Pulmonary artery endothelial cell (primary cell): Measurements from ENCODE around the gene EEFSEC. TPM values are rescaled to one million over a fixed set of nuclear protein-coding genes. Genes with fewer than 3 reads are reported as not detected.

Source experiments
- DNase-seq: peaks from one replicate; pipeline ENCODE4 v3.0.0-alpha.2; 2011; ENCODE audit warnings: low read depth, low spot score
- total RNA-seq: library from RNA; depleted of rRNA; stranded (reverse); fragments of >200 nt; gene quantifications from 2 replicates; pipeline ENCODE4 v1.2.3, GENCODE V29; 2014

The EEFSEC gene
- total RNA-seq, 1 donor from 2014 or later, result 4.5 TPM

DNA sequence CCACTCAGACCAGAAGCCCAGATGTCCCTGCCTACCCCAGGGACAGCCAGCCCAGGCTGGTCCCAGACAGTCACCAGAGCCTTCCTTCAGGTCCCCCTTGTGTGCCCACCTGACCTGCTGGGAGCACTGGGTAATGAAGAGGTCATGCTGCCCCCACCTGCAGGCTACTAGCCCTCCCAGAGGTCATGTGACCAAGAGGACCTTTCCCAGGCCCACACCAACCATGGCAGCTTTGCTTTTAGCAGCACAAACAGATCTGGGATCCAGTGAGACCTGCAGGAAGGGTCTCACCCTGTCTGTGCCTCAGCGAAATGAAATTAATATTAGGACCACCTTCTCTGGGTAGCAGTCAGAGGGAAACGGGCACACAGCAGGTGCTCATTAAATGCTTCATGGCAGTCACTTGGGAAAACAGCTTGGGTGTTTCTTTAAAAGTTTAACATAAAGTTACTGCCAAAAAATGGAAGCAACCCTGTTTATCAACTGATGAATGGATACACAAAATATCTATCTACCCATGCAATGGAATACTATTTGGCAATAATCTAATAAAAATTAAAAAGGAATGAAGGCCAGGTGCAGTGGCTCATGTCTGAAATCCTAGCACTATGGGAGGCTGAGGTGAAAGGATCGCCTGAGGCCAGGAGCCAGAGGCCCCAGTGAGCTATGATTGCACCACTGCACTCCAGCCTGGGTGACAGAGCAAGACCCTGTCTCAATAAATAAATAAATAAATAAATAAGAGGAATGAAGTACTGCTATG is 269.7 kb downstream of the EEFSEC start:
- DNase-seq, result no peak

GRCh38 chr3:128423525-128424147 is 270.4 kb downstream of the EEFSEC start:
- no peak for DNase-seq

- DNase-seq, result no peak
Measured at GRCh38 chr3:128424508-128425069, 271.3 kb downstream of the EEFSEC start.

GRCh38 chr3:128425142-128425845 is 272.0 kb downstream of the EEFSEC start:
- no peak for DNase-seq

DNA sequence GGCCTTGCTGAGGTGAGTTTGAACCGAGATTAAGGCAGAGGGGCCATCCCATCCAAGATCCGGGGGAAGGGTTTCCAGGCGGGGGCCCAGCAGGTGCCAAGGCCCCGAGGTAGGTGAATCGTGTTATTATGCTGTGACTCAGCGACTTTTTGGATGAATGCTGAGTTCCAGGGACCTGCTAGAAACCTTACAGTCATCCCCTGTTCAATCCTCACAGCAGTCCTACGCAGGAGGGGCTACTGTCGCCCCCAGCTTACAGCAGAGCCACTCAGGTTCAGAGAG is 272.5 kb downstream of the EEFSEC start:
- no peak for DNase-seq

GRCh38 chr3:128426128-128426921 is 273.0 kb downstream of the EEFSEC start:
- DNase-seq, result no peak

- no peak for DNase-seq
Measured at GRCh38 chr3:128427175-128427857, 274.0 kb downstream of the EEFSEC start.

DNA sequence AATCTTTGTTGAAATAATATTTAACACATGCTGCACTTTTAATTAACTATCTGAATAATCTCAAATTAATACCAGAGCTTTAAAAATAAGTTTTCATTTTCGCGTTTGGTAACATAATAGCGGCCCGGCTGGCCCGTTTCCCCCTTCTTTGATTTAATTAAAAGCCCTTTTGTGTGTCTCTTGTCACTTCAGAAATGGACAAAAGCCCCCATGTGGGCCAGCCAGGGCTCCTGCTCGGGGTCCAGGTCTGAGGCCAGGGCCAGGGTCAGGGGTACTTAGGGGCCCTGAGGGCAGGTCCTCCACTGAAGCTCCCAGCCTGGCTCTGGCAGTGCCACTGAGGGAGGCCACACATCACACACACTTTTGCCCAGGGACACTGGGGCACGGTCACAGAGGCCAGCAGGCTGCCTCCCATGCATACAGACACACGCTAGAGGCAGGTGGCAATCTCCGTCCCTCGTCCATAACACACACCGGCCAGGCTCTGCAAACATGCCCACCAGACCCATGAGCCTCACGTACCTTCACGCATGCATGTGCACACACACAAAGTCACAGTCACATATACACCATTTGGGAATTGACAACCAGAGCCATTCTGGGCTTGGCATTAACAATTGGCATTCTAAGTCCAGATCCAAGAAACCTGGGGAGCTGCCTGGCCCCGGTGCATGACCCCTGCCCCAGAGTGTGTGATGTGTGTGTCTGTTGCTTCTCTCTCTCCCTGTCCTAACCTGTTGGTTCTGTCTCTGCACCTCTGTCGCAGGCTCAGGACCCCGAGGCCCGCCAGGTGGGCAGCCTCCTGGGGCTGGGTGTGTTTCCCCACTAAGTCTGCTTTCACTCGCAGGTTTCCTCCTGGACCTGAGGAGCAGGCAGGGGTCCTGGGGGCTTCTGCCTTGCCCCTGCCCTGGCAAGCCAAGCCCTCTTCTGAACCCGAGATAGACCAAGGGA is 274.9 kb downstream of the EEFSEC start:
- no peak for DNase-seq

- DNase-seq, result no peak
Measured at GRCh38 chr3:128429275-128429674, 276.0 kb downstream of the EEFSEC start.

GRCh38 chr3:128429751-128430150 is 276.5 kb downstream of the EEFSEC start:
- no peak for DNase-seq

DNA sequence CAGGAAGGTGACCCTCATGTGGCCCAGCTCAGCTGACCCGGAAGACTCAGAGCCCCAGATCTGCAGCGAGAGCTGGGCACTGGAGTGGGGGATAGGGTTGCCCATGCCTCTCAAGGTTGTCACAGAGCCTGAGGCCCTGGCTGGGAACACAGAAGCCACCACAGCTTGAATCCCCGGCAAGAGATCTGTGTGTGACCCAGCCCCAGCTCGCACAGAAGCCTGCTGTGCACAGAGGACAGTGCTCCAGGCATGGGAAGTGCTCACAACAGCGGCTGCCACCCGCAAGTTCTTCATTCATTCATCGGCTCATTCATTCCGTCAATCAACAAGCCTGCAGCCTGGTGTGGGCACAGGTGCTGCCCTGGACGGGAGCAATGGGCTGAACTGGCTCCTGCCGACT is 277.0 kb downstream of the EEFSEC start:
- DNase-seq, result no peak

GRCh38 chr3:128430731-128431130 is 277.4 kb downstream of the EEFSEC start:
- DNase-seq, result no peak

GRCh38 chr3:128431803-128432300 is 278.6 kb downstream of the EEFSEC start:
- DNase-seq, result no peak

GRCh38 chr3:128432301-128432970 is 279.2 kb downstream of the EEFSEC start:
- DNase-seq, result no peak

GRCh38 chr3:128432971-128433836 is 279.9 kb downstream of the EEFSEC start:
- DNase-seq, result no peak

GRCh38 chr3:128433837-128434165 is 280.5 kb downstream of the EEFSEC start:
- DNase-seq, result no peak

DNA sequence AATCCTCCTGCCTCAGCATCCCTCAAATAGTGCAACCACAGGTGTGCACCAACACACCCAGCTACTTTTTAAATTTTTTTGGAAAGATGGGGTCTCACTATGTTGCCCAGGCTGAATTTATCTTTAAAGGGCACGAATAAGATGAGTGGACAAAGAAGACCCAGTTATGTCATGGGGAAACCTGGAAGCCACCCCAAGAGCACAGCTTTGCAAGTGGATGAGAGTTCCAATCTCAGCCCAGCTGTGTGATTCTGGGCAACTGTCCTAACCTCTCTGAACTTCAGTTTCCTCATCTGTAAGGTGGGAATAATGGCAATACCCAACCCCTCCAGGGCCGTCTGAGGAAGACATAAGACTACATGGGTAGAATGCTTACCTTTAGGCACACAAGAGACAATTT is 281.2 kb downstream of the EEFSEC start:
- no peak for DNase-seq

DNA sequence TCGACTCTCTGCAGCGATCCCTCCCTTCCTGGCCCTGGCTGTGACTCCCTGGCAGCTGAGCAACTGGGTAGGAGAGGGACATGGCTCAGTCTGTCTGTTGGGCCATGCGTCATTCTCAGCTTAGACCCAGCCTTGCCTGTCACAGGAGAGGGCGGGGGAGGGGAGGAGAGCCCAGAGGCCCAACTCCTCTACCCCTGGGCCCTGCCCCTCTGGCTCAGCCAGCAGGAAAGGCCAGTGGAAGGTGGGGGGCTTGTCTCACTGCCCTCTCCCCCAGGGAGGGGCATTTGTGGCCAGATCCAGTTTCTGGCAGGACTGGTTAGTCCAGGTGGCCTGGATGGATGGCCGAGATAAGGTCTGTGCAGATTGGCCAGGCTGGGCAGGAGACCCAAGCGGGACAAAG is 281.8 kb downstream of the EEFSEC start:
- DNase-seq, result no peak
